Measurements from ENCODE around the gene DYRK2.
A peak's percentile ranks its signal among the peaks of the same experiment; 100 is the strongest.

The DYRK2 gene

GRCh38 chr12:67698672-67699581 lies 50.4 kb downstream of the DYRK2 start:
- no peaks in the 10 kb centered on the region for H3K9me2 ChIP-seq (replicated peaks; ENCODE audit: insufficient read depth, low read length)
- no peaks in the 10 kb centered on the region for H3K79me2 ChIP-seq (ENCODE audit: insufficient read depth, low read length)
- TF ChIP-seq CTCF (IDR thresholded peaks at IDR 0.05; ENCODE audit: insufficient read depth, low read length, poor library complexity, severe bottlenecking) (no peak), EZH2phosphoT487 (conservative IDR thresholded peaks at IDR 0.05; ENCODE audit: low read length) (no peak)
- no peaks in the 10 kb centered on the region for H3K27me3 ChIP-seq (ENCODE audit: low read length)
- H2AFZ ChIP-seq (ENCODE audit: low read depth, low read length, severe bottlenecking) = no peak overlapping the region
- H3K9me3 ChIP-seq (ENCODE audit: insufficient read depth, low read length) = no peaks in the 10 kb centered on the region
- H3K4me2 ChIP-seq (ENCODE audit: low read depth, low read length, poor library complexity, severe bottlenecking) = peak overlapping the region; percentile 53
- H3K27ac ChIP-seq (ENCODE audit: low read depth, low read length) = peak overlapping the region; percentile 76
- H3F3A ChIP-seq (ENCODE audit: insufficient read depth) = peaks cover 9% of the 10 kb centered on the region
- H3K9ac ChIP-seq (ENCODE audit: low read length) = peak overlapping the region; percentile 10
- H3K4me3 ChIP-seq (ENCODE audit: insufficient read depth, low read length, poor library complexity, severe bottlenecking) = peak overlapping the region; percentile 5
- H4K20me1 ChIP-seq (ENCODE audit: low read depth, low read length) = no peaks in the 10 kb centered on the region
- H3K36me3 ChIP-seq (ENCODE audit: low read length) = no peaks in the 10 kb centered on the region

DNA sequence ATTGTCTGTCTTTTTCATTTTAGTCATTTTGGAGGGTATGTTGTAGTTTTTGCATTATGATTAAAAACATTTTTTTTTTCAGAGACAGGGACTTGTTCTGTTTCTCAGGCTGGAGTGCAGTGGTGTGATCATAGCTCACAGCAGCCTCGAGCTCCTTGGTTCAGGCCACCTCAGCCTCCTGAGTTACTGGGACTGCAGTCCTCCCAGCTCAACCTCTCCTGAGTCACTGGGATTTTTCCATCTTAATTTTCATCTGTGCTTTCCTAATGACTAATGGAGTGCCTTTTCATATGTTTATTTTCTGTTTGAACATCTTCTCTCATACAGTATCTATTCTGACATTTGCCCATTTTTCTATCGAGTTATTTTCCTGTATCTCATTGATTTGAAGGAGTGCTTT lies 52.6 kb downstream of the DYRK2 start:
- H3K4me3 ChIP-seq (ENCODE audit: insufficient read depth, low read length, poor library complexity, severe bottlenecking) = no peak overlapping the region
- peaks cover 9% of the 10 kb centered on the region for H3F3A ChIP-seq (ENCODE audit: insufficient read depth)
- H3K27me3 ChIP-seq (ENCODE audit: low read length) = no peaks in the 10 kb centered on the region
- no peaks in the 10 kb centered on the region for H3K9me2 ChIP-seq (replicated peaks; ENCODE audit: insufficient read depth, low read length)
- no peaks in the 10 kb centered on the region for H3K36me3 ChIP-seq (ENCODE audit: low read length)
- TF ChIP-seq CTCF (IDR thresholded peaks at IDR 0.05; ENCODE audit: insufficient read depth, low read length, poor library complexity, severe bottlenecking) = no peak
- TF ChIP-seq EZH2phosphoT487 (conservative IDR thresholded peaks at IDR 0.05; ENCODE audit: low read length) = no peak
- H3K9ac ChIP-seq (ENCODE audit: low read length) = no peak overlapping the region
- H3K79me2 ChIP-seq (ENCODE audit: insufficient read depth, low read length) = no peaks in the 10 kb centered on the region
- no peaks in the 10 kb centered on the region for H4K20me1 ChIP-seq (ENCODE audit: low read depth, low read length)
- H3K27ac ChIP-seq (ENCODE audit: low read depth, low read length) = no peak overlapping the region
- H3K9me3 ChIP-seq (ENCODE audit: insufficient read depth, low read length) = no peaks in the 10 kb centered on the region
- no peak overlapping the region for H3K4me2 ChIP-seq (ENCODE audit: low read depth, low read length, poor library complexity, severe bottlenecking)
- H2AFZ ChIP-seq (ENCODE audit: low read depth, low read length, severe bottlenecking) = no peak overlapping the region

- Histone ChIP-seq H3K9me3 (ENCODE audit: insufficient read depth, low read length) (no peaks in the 10 kb centered on the region), H3K9me2 (replicated peaks; ENCODE audit: insufficient read depth, low read length) (no peaks in the 10 kb centered on the region), H2AFZ (ENCODE audit: low read depth, low read length, severe bottlenecking) (no peak overlapping the region), H3F3A (ENCODE audit: insufficient read depth) (peaks cover 9% of the 10 kb centered on the region), H3K27me3 (ENCODE audit: low read length) (no peaks in the 10 kb centered on the region), H3K79me2 (ENCODE audit: insufficient read depth, low read length) (no peaks in the 10 kb centered on the region), H3K9ac (ENCODE audit: low read length) (no peak overlapping the region), H3K27ac (ENCODE audit: low read depth, low read length) (no peak overlapping the region), H3K4me2 (ENCODE audit: low read depth, low read length, poor library complexity, severe bottlenecking) (no peak overlapping the region), H3K4me3 (ENCODE audit: insufficient read depth, low read length, poor library complexity, severe bottlenecking) (no peak overlapping the region), H4K20me1 (ENCODE audit: low read depth, low read length) (no peaks in the 10 kb centered on the region), H3K36me3 (ENCODE audit: low read length) (no peaks in the 10 kb centered on the region)
- no peak for TF ChIP-seq EZH2phosphoT487 (conservative IDR thresholded peaks at IDR 0.05; ENCODE audit: low read length)
- no peak for TF ChIP-seq CTCF (IDR thresholded peaks at IDR 0.05; ENCODE audit: insufficient read depth, low read length, poor library complexity, severe bottlenecking)
Measured at GRCh38 chr12:67702136-67702535, 53.6 kb downstream of the DYRK2 start.

Measured in SU-DHL-6 (cell line).